HG02623 (cell line): Measurements from ENCODE around the gene P2RX6.
"Not testable (repeated sequence)": the region's sequence is repeated elsewhere in the genome, so short reads cannot be mapped to it uniquely, and the experiment has no call there.

ENCODE experiments used
- ATAC-seq: cut with Tn5 transposase; IDR thresholded peaks from one replicate; pipeline ENCODE4 v1.9.1; 2021; ENCODE audit warnings: moderate library complexity; ENCODE audit not compliant: unreplicated experiment

P2RX6 gene

GRCh38 chr22:21014726-21015465 lies at the start of gene P2RX6:
Gene P2RX6 (plus strand): TSS chr22:21015165. CDS start chr22:21015175, 10 bp downstream.
- no peak for ATAC-seq

GRCh38 chr22:20965888-20966855 lies 48.8 kb upstream of the P2RX6 start:
- ATAC-seq: no peak

- ATAC-seq: no peak
These were observed 47.9 kb upstream of the P2RX6 start, which contains the start of gene AIFM3 for GRCh38 chr22:20966883-20967696. Gene AIFM3 (plus strand): TSS chr22:20967255. CDS start chr22:20967945, 690 bp downstream.

- ATAC-seq: no peak
These were observed 47.2 kb upstream of the P2RX6 start for GRCh38 chr22:20967697-20968211.

GRCh38 chr22:20968281-20968977 lies 46.5 kb upstream of the P2RX6 start:
- ATAC-seq: no peak

- no peak for ATAC-seq
These were observed 43.9 kb upstream of the P2RX6 start for GRCh38 chr22:20970939-20971657.

- ATAC-seq: not testable (repeated sequence)
These were observed 42.8 kb upstream of the P2RX6 start for GRCh38 chr22:20972014-20972694.

- ATAC-seq: no peak
These were observed 41.9 kb upstream of the P2RX6 start for GRCh38 chr22:20972933-20973577.

GRCh38 chr22:20973634-20974286 lies 41.2 kb upstream of the P2RX6 start:
- no peak for ATAC-seq

- no peak for ATAC-seq
These were observed 40.5 kb upstream of the P2RX6 start for GRCh38 chr22:20974336-20974955.

- no peak for ATAC-seq
These were observed 39.2 kb upstream of the P2RX6 start for GRCh38 chr22:20975541-20976290.

- no peak for ATAC-seq
These were observed 38.6 kb upstream of the P2RX6 start for GRCh38 chr22:20976291-20976877.

- ATAC-seq: no peak
These were observed 37.9 kb upstream of the P2RX6 start for GRCh38 chr22:20977019-20977418.

GRCh38 chr22:20977516-20978170 lies 37.3 kb upstream of the P2RX6 start:
- no peak for ATAC-seq

- no peak for ATAC-seq
These were observed 36.5 kb upstream of the P2RX6 start for GRCh38 chr22:20978419-20978818.
